Activated CD8-positive, alpha-beta memory T cell treated with anti-CD3 and anti-CD28 coated beads for 48 hours (primary cell): ENCODE measurements around the gene KRTAP4-7.
"Not testable (repeated sequence)": the region's sequence is repeated elsewhere in the genome, so short reads cannot be mapped to it uniquely, and the experiment has no call there.

ENCODE experiments used
- DNase-seq, 3 experiments: peaks; one replicate each; pipeline ENCODE4 v3.0.0-alpha.2; 2020; ENCODE audit warnings: low read depth in 2 of 3, low spot score in 2 of 3

Gene KRTAP4-7

DNA sequence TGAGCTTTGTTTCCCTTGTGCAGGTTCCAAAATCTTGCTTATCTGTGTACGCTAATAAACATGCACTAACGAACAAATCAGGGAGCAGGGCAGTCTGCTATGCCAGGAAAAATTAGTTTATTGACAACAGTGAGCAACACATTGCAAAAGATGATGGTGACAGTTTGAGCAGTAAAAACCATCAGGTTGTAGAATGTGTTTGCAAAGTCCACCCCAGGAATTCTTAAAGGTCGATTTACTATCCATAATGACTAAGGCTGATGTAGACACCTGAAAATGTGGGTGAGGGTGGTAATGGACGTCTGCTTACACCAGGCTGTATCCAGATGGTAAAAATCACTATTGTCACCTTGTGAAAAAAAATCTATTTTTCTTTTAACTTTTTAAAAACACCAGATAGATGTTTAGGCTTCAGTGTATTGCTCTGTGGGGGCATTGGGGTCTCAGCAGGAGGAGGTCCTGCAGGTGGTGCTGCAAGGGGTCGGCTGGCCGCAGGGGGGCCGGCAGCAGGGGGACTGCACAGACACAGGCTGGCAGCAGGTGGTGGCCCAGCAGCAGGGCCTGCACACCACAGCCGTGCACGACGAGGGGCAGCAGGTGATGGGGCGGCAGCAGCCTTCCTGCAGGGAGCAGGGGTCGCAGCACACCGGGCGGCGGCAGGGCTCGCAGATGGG is 18.8 kb upstream of the KRTAP4-7 start:
- DNase-seq, result not testable (repeated sequence)

- no peak for DNase-seq
These were observed 17.9 kb upstream of the KRTAP4-7 start, which contains the start of gene KRTAP2-4 for GRCh38 chr17:41065829-41066624. Gene KRTAP2-4, minus strand, starts transcription at chr17:41065879. Its CDS starts 34 bp downstream, at chr17:41065845.

- DNase-seq, result no peak
These were observed 16.7 kb upstream of the KRTAP4-7 start for GRCh38 chr17:41067281-41067680.

DNA sequence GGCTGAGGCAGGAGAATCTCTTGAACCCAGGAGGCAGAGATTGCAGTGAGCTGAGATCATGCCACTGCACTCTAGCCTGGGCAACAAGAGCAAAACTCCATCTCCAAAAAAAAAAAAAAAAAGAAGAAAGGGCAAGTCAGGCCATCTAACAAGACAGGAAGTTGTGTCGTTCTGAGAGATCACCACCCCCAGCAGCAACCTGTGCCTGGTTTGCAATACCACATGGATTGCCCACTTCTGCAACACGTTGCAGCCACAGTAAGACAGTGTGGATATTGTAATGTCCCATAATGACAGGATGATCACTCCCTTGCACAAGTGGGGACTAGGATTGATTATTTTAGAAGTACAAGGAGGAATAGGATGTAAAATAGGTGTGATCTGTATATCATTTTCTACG is 14.9 kb upstream of the KRTAP4-7 start:
- no peak for DNase-seq

- DNase-seq, result no peak
These were observed 12.2 kb upstream of the KRTAP4-7 start for GRCh38 chr17:41071606-41072360.

- no peak for DNase-seq
These were observed 10.3 kb upstream of the KRTAP4-7 start for GRCh38 chr17:41073676-41074075.

DNA sequence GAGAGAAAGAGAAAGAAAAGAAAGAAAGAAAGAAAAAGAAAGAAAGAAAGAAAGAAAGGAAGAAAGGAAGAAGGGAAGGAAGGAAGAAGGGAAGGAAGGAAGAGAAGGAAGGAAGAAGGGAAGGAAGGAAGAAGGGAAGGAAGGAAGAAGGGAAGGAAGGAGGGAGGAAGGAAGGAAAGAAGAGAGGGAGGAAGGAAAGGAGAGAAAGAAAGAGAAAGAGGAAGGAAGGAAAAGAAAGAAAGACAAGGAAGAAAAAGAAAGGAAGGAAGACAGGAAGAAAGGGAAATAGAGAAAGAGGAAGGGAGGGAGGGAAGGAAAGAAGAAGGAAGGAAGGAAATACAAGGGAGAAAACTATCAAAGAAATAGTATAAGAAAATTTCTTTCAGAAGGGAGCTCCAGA is 7.2 kb upstream of the KRTAP4-7 start:
- no peak for DNase-seq

GRCh38 chr17:41082626-41083025 is 1.3 kb upstream of the KRTAP4-7 start:
- no peak for DNase-seq

DNA sequence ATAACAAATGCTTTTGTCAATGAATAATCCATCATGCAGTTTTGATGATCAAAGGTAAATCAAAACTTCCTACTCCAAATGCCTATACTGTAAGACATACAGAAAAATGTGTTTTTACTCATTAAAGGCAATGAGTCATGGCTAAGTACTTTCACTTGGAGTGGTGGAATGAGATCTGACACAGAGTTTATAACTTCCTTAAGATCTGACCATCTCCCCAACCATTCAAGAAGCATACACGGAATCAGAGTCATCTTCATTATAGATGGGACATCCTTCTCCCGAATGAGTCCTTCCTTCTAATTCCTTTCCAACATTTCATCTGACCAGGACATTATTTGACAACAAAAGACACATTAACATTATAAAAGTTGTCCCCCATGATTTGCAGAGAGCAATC is 523 bp upstream of the KRTAP4-7 start:
- not testable (repeated sequence) for DNase-seq

GRCh38 chr17:41088760-41089352 is 4.9 kb downstream of the KRTAP4-7 start:
- not testable (repeated sequence) for DNase-seq

- no peak for DNase-seq
These were observed 12.1 kb downstream of the KRTAP4-7 start for GRCh38 chr17:41096055-41096454.

DNA sequence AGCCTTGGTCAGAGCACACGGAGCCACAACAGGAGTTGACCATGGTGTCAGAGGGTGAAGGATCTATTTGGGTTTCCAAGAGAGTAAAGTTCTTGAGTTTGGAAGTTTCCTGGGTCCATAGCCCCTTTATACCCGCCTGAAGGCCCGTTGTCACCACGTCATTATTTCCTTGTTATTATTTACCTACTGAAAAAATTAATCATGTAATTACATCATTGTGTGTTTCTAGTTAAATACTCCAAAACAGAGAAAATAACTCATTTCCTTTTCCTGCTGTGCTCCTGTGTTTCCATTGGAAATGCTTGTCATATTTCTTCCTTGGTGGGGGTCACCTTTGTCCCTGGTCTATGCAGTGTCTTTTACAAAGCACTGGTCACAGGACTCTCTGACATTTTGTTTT is 14.1 kb downstream of the KRTAP4-7 start, which contains the start of gene KRTAP4-8:
Gene KRTAP4-8, minus strand, starts transcription at position 101 of the 400 bp plus-strand sequence. Its CDS starts 58 bp downstream, at position 43.
- DNase-seq, result no peak

DNA sequence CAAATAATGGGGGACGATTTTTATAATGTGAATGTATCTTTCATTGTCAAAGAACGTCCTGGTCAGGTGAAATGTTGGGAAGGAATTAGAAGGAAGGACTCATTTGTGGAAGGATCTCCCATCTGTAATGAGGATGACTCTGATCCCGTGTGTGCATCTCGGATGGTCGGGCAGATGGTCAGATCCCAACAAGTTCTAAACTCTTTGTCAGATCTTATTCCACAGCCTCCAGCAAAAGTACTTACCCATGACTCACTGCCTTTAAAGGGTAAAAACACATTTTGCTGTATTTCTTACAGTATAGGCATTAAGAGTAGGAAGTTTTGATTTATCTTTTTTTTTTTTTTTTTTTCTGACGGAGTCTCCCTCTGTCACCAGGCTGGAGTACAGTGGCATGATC is 14.5 kb downstream of the KRTAP4-7 start:
- DNase-seq, result no peak

DNA sequence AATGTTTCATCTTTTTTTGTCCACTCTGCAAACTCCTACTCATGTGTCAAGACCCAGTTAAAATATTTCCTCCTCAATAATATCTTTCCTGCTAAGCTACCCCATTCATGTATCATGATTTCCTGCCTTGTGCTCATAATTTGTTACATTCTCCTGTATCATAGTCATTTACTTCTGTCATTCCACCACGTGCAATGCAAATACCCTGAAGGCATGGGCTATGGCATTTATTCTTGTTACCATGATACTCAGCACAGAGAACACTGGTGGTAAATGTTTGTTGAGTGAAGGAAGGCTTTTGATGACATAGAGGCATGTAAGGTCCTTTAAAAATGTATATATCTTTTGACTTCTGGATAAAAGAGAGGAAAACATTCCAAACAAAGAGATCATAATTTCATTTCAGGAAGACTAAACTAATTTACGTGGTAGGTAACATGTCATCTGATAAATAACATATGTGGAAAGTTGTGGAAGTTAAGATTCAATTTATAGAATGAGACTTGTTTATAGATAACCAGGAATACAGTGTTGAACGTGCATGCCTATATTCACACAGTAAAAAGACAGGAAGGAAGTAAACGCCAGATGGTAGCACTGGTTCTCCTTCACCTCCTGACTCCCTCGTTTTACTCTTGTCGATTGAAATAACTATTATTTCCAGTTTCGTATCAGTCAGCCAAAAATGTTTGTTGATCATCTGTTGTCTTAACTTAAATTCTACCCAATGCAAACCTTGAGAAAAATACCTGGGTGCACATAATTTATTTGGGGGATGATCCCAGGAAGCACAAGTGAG is 15.9 kb downstream of the KRTAP4-7 start:
- not testable (repeated sequence) for DNase-seq

DNA sequence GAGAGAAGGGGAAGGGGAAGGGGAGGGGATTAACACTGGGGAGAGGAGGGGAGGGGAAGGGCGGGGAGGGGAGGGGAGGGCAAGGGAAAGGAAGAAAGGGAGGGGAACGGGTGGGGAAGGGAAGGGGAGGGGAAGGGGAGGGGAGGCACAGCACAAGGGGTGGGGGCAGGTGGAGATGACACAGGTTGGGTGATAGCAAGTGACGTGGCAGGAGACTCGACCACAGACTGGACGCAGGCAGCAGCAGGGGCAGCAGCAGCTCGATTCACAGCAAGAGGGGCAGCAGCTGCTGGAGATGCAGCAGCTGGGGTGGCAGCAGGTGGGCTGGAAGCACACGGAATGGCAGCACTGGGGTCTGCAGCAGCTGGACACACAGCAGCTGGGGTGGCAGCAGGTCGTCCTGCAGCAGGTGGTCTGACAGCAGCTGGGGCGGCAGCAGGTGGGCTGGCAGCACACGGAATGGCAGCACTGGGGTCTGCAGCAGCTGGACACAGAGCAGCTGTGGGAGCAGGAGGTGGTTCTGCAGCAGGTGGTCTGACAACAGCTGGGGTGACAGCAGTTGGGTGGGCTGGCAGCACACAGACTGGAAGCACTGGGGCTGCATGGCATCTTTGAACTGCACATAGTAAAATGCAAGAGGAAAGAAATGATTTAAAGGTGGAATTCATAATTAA is 17.8 kb downstream of the KRTAP4-7 start, which contains the start of gene KRTAP4-16:
Gene KRTAP4-16, minus strand, starts transcription at position 624 of the 674 bp plus-strand sequence. Its CDS starts 0 bp downstream, at position 624.
- DNase-seq, result no peak

DNA sequence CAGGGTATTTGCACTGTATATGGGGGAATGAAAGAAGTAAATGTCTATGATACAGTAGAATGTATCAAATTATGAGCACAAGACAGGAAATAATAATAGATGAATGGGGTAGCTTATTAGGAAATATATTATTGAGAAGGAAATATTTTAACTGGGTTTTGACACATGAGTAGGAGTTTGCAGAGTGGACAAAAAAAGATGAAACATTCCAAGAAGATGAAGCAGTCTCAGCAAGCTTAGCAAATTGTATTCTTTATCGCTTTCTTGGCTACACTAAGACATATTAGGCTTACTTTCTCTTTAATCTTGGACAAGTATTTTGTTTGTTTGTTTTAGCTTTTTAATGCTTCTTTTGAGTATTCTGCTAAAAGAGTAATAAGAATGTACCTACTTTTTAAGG is 19.9 kb downstream of the KRTAP4-7 start:
- DNase-seq, result no peak

DNA sequence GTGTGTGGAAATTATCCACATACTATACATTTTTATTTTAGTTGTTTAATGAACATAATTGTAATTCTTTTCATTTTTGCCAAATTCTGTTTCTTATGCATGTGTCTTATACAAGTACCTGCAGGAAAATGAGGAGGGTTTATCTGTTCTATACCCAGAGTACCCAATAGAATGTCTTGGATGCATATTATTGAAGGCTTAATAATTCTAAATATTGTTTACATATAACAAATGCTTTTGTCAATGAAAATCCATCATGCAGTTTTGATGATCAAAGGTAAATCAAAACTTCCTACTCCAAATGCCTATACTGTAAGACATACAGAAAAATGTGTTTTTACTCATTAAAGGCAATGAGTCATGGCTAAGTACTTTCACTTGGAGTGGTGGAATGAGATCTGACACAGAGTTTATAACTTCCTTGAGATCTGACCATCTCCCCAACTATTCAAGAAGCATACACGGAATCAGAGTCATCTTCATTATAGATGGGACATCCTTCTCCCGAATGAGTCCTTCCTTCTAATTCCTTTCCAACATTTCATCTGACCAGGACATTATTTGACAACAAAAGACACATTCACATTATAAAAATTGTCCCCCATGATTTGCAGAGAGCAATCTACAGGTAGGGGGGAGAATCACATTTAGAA is 20.6 kb downstream of the KRTAP4-7 start:
- not testable (repeated sequence) for DNase-seq

GRCh38 chr17:41105347-41105746 is 21.4 kb downstream of the KRTAP4-7 start, which contains the start of gene KRTAP4-9:
Gene KRTAP4-9, plus strand, starts transcription at chr17:41105389. Its CDS starts 0 bp downstream, at chr17:41105389.
- DNase-seq, result not testable (repeated sequence)

DNA sequence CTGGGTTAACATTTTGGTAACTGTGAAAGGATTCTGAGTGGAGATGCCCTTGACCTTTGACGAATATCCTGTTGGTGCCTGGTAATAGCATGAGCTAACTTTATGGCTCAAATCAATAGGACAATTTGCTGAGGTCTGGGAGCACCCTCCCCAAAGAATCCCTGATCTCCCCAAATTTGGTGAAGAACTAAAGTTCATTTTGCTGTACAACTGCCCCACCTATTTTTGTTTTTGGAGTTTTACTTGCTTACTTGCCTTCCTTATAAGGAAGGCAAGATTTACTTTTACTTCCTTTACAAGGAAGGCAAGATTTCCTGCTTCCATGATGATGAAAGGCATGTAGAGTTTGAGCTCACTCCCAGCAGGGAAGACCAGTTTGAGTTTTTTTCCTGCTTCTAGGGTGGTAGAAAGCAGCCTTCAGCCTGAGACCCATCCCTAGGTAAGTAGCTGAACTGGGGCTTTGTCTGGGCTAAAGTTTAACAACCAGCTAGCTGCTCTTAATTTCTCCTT is 24.0 kb downstream of the KRTAP4-7 start:
- no peak for DNase-seq
